Adipose tissue (tissue), 3 donors: Measurements from ENCODE around the gene MKNK2. TPM values are rescaled to one million over a fixed set of nuclear protein-coding genes. Genes with fewer than 3 reads are reported as not detected.

Experiments
- polyA plus RNA-seq, 3 donors: library from polyadenylated mRNA; stranded (reverse); fragments of 200-250 nt; gene quantifications; one replicate each; pipeline ENCODE4 v1.2.3, GENCODE V29; 2013
- donor health status: healthy with polysubstance abuse.
- donor health status: Bipolar disorder and iron deficiency.
- donor health status: healthy.

The MKNK2 gene
- polyA plus RNA-seq, 3 donors, result 175 to 226 (median 190) TPM

Other genes starting within 250 kb of the MKNK2 start
- gene ATP8B3, start 239.0 kb downstream of the MKNK2 start, polyA plus RNA-seq, result 1 to 10 TPM in 1 of 3 donors, under 1 TPM in 2; 0.33 to 1.8 (median 0.80) TPM
- gene REXO1, start 202.8 kb downstream of the MKNK2 start, polyA plus RNA-seq, result 10 to 100 TPM; 11.0 to 29.2 (median 23.5) TPM
- 10 to 100 TPM in 1 of 3 donors, 1 to 10 TPM in 2; 3.7 to 14.4 (median 9.8) TPM for gene KLF16, start 187.7 kb downstream of the MKNK2 start, polyA plus RNA-seq
- 10 to 100 TPM; 46.1 to 92.9 (median 59.2) TPM for gene ABHD17A, start 165.7 kb downstream of the MKNK2 start, polyA plus RNA-seq
- gene ADAT3, start 145.8 kb downstream of the MKNK2 start, polyA plus RNA-seq, result 1 to 10 TPM; 2.2 to 4.2 (median 4.2) TPM
- 10 to 100 TPM; 18.7 to 29.2 (median 24.0) TPM for gene SCAMP4, start 145.8 kb downstream of the MKNK2 start, polyA plus RNA-seq
- gene CSNK1G2, start 110.1 kb downstream of the MKNK2 start, polyA plus RNA-seq, result 10 to 100 TPM; 24.6 to 73.9 (median 42.8) TPM
- 10 to 100 TPM; 32.5 to 57.5 (median 47.4) TPM for gene BTBD2, start 35.5 kb downstream of the MKNK2 start, polyA plus RNA-seq
- gene MOB3A, start 45.1 kb upstream of the MKNK2 start, polyA plus RNA-seq, result 10 to 100 TPM; 10.1 to 35.7 (median 28.6) TPM
- 10 to 100 TPM in 2 of 3 donors, 1 to 10 TPM in 1; 6.5 to 18.7 (median 17.0) TPM for gene IZUMO4, start 45.7 kb upstream of the MKNK2 start, polyA plus RNA-seq
- 10 to 100 TPM; 68.0 to 70.9 (median 69.8) TPM for gene AP3D1, start 100.3 kb upstream of the MKNK2 start, polyA plus RNA-seq
- gene DOT1L, start 112.7 kb upstream of the MKNK2 start, polyA plus RNA-seq, result 10 to 100 TPM in 1 of 3 donors, 1 to 10 TPM in 2; 5.8 to 17.4 (median 8.4) TPM
- 100 to 1,000 TPM in 1 of 3 donors, 10 to 100 TPM in 2; 64.6 to 108 (median 84.1) TPM for gene PLEKHJ1, start 185.1 kb upstream of the MKNK2 start, polyA plus RNA-seq
- gene SF3A2, start 185.6 kb upstream of the MKNK2 start, polyA plus RNA-seq, result 10 to 100 TPM; 31.2 to 36.4 (median 34.2) TPM
- gene AMH, start 198.1 kb upstream of the MKNK2 start, polyA plus RNA-seq, result under 1 TPM; 0.45 to 0.67 (median 0.59) TPM
- under 1 TPM; 0.56 to 0.74 (median 0.56) TPM for gene JSRP1, start 205.2 kb upstream of the MKNK2 start, polyA plus RNA-seq
- gene PEAK3, start 230.9 kb upstream of the MKNK2 start, polyA plus RNA-seq, result under 1 TPM; 0.10 to 0.48 (median 0.45) TPM